CD8-positive, alpha-beta memory T cell (primary cell): ENCODE results near the gene CLCN1. TPM values are rescaled to one million over a fixed set of nuclear protein-coding genes. Genes with fewer than 3 reads are reported as not detected.
A peak's percentile ranks its signal among the peaks of the same experiment; 100 is the strongest.

ENCODE experiments used
- CTCF ChIA-PET: fragments of 350-600 bp; sonication (Branson Sonifier 250); formaldehyde crosslinking; loops from one replicate; lab custom pipeline; 2021; ENCODE audit warnings: antibody characterized with exemption; lab: Charles Lee
- POLR2A ChIA-PET: fragments of 350-600 bp; sonication (Branson Sonifier 250); formaldehyde crosslinking; loops from one replicate; lab custom pipeline; 2021; ENCODE audit warnings: antibody characterized with exemption; lab: Charles Lee
- DNase-seq, 5 donors: peaks; one replicate each; pipeline versions ENCODE4 v3.0.0 to v3.0.0-alpha.2; 2020 to 2022; ENCODE audit warnings: mixed read lengths in 1 of 5
- H3K27ac ChIP-seq: one replicate; pipeline ENCODE4 v1.7.0; 2013; ENCODE audit warnings: low read depth, mild to moderate bottlenecking, low read length, moderate library complexity
- H3K27me3 ChIP-seq: 2 replicates; pipeline ENCODE4 v1.7.0; 2013; ENCODE audit warnings: low read length, mild to moderate bottlenecking; ENCODE audit not compliant: insufficient read depth, poor library complexity, severe bottlenecking
- H3K36me3 ChIP-seq: 2 replicates; pipeline ENCODE4 v1.7.0; 2013; ENCODE audit warnings: mild to moderate bottlenecking, low read length, moderate library complexity; ENCODE audit not compliant: insufficient read depth
- H3K4me1 ChIP-seq: 2 replicates; pipeline ENCODE4 v1.7.0; 2013; ENCODE audit warnings: mild to moderate bottlenecking, low read length, moderate library complexity; ENCODE audit not compliant: insufficient read depth
- H3K4me3 ChIP-seq: 2 replicates; pipeline ENCODE4 v1.7.0; 2013; ENCODE audit warnings: mild to moderate bottlenecking, low read length
- H3K9me3 ChIP-seq: 2 replicates; pipeline ENCODE4 v1.7.0; 2013; ENCODE audit warnings: mild to moderate bottlenecking, low read length
- H3K27ac Mint-ChIP-seq, 8 donors: one replicate each; pipeline ENCODE4 v1.8.0; 2020 to 2021; ENCODE audit warnings: mixed read lengths in 8 of 8, mild to moderate bottlenecking in 6 of 8, inconsistent platforms in 3 of 8, moderate library complexity in 3 of 8
- H3K27me3 Mint-ChIP-seq, 2 donors: one replicate each; pipeline ENCODE4 v1.8.0; 2020 to 2021; ENCODE audit warnings: mixed read lengths in 2 of 2, mild to moderate bottlenecking in 1 of 2, moderate library complexity in 1 of 2
- H3K36me3 Mint-ChIP-seq, 3 donors: one replicate each; pipeline ENCODE4 v1.8.0; 2020 to 2021; ENCODE audit warnings: mixed read lengths in 3 of 3, inconsistent platforms in 1 of 3, mild to moderate bottlenecking in 1 of 3
- H3K4me1 Mint-ChIP-seq, 3 donors: one replicate each; pipeline ENCODE4 v1.8.0; 2020 to 2021; ENCODE audit warnings: mixed read lengths in 3 of 3, inconsistent platforms in 1 of 3, mild to moderate bottlenecking in 1 of 3
- H3K4me3 Mint-ChIP-seq, 7 donors: one replicate each; pipeline ENCODE4 v1.8.0; 2020 to 2021; ENCODE audit warnings: mixed read lengths in 7 of 7, mild to moderate bottlenecking in 6 of 7, moderate library complexity in 4 of 7, inconsistent platforms in 2 of 7
- H3K9me3 Mint-ChIP-seq, 5 donors: one replicate each; pipeline ENCODE4 v1.8.0; 2020 to 2022; ENCODE audit warnings: mixed read lengths in 5 of 5, mild to moderate bottlenecking in 3 of 5, moderate library complexity in 2 of 5, inconsistent platforms in 1 of 5
- polyA plus RNA-seq: library from polyadenylated mRNA; unstranded; fragments of 300-500 nt; fragmentation: Illumina TruSeq; gene quantifications from one replicate; pipeline ENCODE4 v1.2.3, GENCODE V29; 2021
- total RNA-seq, 2 experiments: library from RNA; stranded (reverse); gene quantifications; one replicate each; pipeline ENCODE4 v1.2.3, GENCODE V29; 2021

The CLCN1 gene
- total and polyA plus RNA-seq, 3 experiments from 2014 or later: 0.11 TPM; not detected in 2

GRCh38 chr7:143337216-143337615 is 21.3 kb downstream of the CLCN1 start:
- Mint-ChIP-seq H3K9me3 (no peaks in the 10 kb centered on the region), H3K4me3 (no peak overlapping the region), H3K27ac (no peak overlapping the region), H3K36me3 (no peaks in the 10 kb centered on the region), H3K4me1 (peaks cover 0 to 2% (median 0%) of the 10 kb centered on the region in 3 donors), H3K27me3 (peaks cover 18 to 46% of the 10 kb centered on the region in 2 donors)
- peaks cover 13% of the 10 kb centered on the region for H3K27me3 ChIP-seq
- CTCF ChIA-PET: interaction anchor here (0.7 to 3.0 kb wide), 7 partner anchors 8 to 779 kb away, joined by 3 to 11 read pairs (median 4); no protein-coding TSS in a partner anchor
- DNase-seq: no peak
- H3K27ac ChIP-seq: no peak overlapping the region
- no peaks in the 10 kb centered on the region for H3K4me1 ChIP-seq
- no peaks in the 10 kb centered on the region for H3K36me3 ChIP-seq
- H3K9me3 ChIP-seq: no peaks in the 10 kb centered on the region
- no peak overlapping the region for H3K4me3 ChIP-seq
- POLR2A ChIA-PET: no interaction called here

- Histone ChIP-seq H3K4me3 (no peak overlapping the region), H3K9me3 (no peaks in the 10 kb centered on the region), H3K36me3 (no peaks in the 10 kb centered on the region), H3K27ac (no peak overlapping the region), H3K27me3 (peaks cover 9% of the 10 kb centered on the region), H3K4me1 (peaks cover 8% of the 10 kb centered on the region)
- Mint-ChIP-seq H3K9me3 (no peaks in the 10 kb centered on the region), H3K4me1 (peaks cover 9 to 10% (median 9%) of the 10 kb centered on the region in 3 donors), H3K27me3 (peaks cover 24 to 27% of the 10 kb centered on the region in 2 donors), H3K27ac (no peak overlapping the region), H3K36me3 (no peaks in the 10 kb centered on the region), H3K4me3 (no peak overlapping the region)
- ChIA-PET POLR2A (interaction anchor here (0.6 kb wide), 1 partner anchor 82 kb away, joined by 5 read pairs; no protein-coding TSS in a partner anchor), CTCF (interaction anchor here (1.0 to 1.4 kb wide), 2 partner anchors 76 to 101 kb away, joined by 3 to 4 read pairs; no protein-coding TSS in a partner anchor)
- no peak for DNase-seq
Observed at GRCh38 chr7:143341842-143342241, 25.9 kb downstream of the CLCN1 start.

- Histone ChIP-seq H3K36me3 (no peaks in the 10 kb centered on the region), H3K9me3 (no peaks in the 10 kb centered on the region), H3K27me3 (peaks cover 9% of the 10 kb centered on the region), H3K4me3 (no peak overlapping the region), H3K27ac (no peak overlapping the region), H3K4me1 (peaks cover 8% of the 10 kb centered on the region)
- H3K27ac Mint-ChIP-seq: no peak overlapping the region
- POLR2A ChIA-PET: no interaction called here
- DNase-seq: no peak
- peaks cover 7 to 10% (median 9%) of the 10 kb centered on the region in 3 donors for H3K4me1 Mint-ChIP-seq
- CTCF ChIA-PET: interaction anchor here (1.0 to 1.5 kb wide), 4 partner anchors 22 to 37 kb away, joined by 3 read pairs; no protein-coding TSS in a partner anchor
- no peaks in the 10 kb centered on the region for H3K9me3 Mint-ChIP-seq
- peaks cover 18 to 22% of the 10 kb centered on the region in 2 donors for H3K27me3 Mint-ChIP-seq
- no peaks in the 10 kb centered on the region for H3K36me3 Mint-ChIP-seq
- no peak overlapping the region for H3K4me3 Mint-ChIP-seq
Observed at GRCh38 chr7:143343596-143343995, 27.7 kb downstream of the CLCN1 start.

- peak; percentile 38 to 75 (median 51) for DNase-seq
- Histone ChIP-seq H3K4me3 (peak overlapping the region; percentile 23), H3K36me3 (no peaks in the 10 kb centered on the region), H3K27me3 (no peaks in the 10 kb centered on the region), H3K4me1 (peaks cover 8% of the 10 kb centered on the region), H3K9me3 (no peaks in the 10 kb centered on the region), H3K27ac (no peak overlapping the region)
- ChIA-PET POLR2A (no interaction called here), CTCF (interaction anchor here (0.5 to 2.6 kb wide), 28 partner anchors 8 to 127 kb away, joined by 3 to 18 read pairs (median 5); partner anchors contain the start of gene CASP2)
- peak overlapping the region in 6 of 7 donors; percentile 58 to 79 (median 78) for H3K4me3 Mint-ChIP-seq
- H3K9me3 Mint-ChIP-seq: no peaks in the 10 kb centered on the region
- H3K36me3 Mint-ChIP-seq: no peaks in the 10 kb centered on the region
- peaks cover 7 to 10% (median 9%) of the 10 kb centered on the region in 3 donors for H3K4me1 Mint-ChIP-seq
- H3K27me3 Mint-ChIP-seq: peaks cover 7 to 16% of the 10 kb centered on the region in 2 donors
- H3K27ac Mint-ChIP-seq: peak overlapping the region in 2 of 8 donors; percentile 42 to 92
Observed at GRCh38 chr7:143345428-143345900, 29.6 kb downstream of the CLCN1 start.

GRCh38 chr7:143346018-143346417 is 30.1 kb downstream of the CLCN1 start:
- H3K36me3 ChIP-seq: no peaks in the 10 kb centered on the region
- H3K27ac ChIP-seq: no peak overlapping the region
- Mint-ChIP-seq H3K36me3 (no peaks in the 10 kb centered on the region), H3K4me3 (peak overlapping the region in 2 of 7 donors; percentile 58 to 79), H3K27me3 (peaks cover 7 to 14% of the 10 kb centered on the region in 2 donors), H3K4me1 (peaks cover 7 to 10% (median 9%) of the 10 kb centered on the region in 3 donors), H3K27ac (no peak overlapping the region), H3K9me3 (no peaks in the 10 kb centered on the region)
- no peak for DNase-seq
- ChIA-PET CTCF (interaction anchor here (0.5 to 2.6 kb wide), 27 partner anchors 9 to 128 kb away, joined by 3 to 18 read pairs (median 5); partner anchors contain the start of gene CASP2), POLR2A (no interaction called here)
- H3K27me3 ChIP-seq: no peaks in the 10 kb centered on the region
- peaks cover 8% of the 10 kb centered on the region for H3K4me1 ChIP-seq
- no peaks in the 10 kb centered on the region for H3K9me3 ChIP-seq
- no peak overlapping the region for H3K4me3 ChIP-seq

DNA sequence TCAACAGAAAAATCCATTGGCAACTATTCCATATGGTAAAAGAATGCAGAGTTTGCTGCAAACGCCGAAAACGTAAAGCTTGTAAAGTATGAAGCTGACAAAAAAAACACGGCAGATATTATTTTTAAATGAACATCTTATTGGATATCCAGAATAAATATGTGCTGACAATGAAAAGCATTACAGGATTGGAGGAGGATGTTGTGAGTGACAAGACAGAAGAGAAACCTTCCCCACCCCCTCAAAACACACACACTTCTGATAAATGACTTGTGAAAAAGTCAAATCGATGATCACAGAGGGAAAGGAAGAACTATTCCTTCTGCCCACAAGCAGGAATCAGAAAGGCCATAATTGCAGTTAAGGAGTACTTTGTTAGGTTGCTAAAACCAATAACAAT is 32.0 kb downstream of the CLCN1 start:
- Histone ChIP-seq H3K36me3 (no peaks in the 10 kb centered on the region), H3K27me3 (no peaks in the 10 kb centered on the region), H3K9me3 (no peaks in the 10 kb centered on the region), H3K4me3 (no peak overlapping the region), H3K27ac (no peak overlapping the region), H3K4me1 (peaks cover 8% of the 10 kb centered on the region)
- ChIA-PET CTCF (interaction anchor here (0.8 to 1.3 kb wide), 3 partner anchors 9 to 107 kb away, joined by 3 to 8 read pairs (median 4); no protein-coding TSS in a partner anchor), POLR2A (interaction anchor here (0.6 kb wide), 1 partner anchor 23 kb away, joined by 14 read pairs; no protein-coding TSS in a partner anchor)
- no peaks in the 10 kb centered on the region for H3K36me3 Mint-ChIP-seq
- no peak overlapping the region for H3K4me3 Mint-ChIP-seq
- peaks cover 3 to 9% of the 10 kb centered on the region in 2 donors for H3K27me3 Mint-ChIP-seq
- DNase-seq: no peak
- peak overlapping the region in 1 of 8 donors; percentile 5 for H3K27ac Mint-ChIP-seq
- H3K9me3 Mint-ChIP-seq: no peaks in the 10 kb centered on the region
- peaks cover 7 to 10% (median 9%) of the 10 kb centered on the region in 3 donors for H3K4me1 Mint-ChIP-seq

GRCh38 chr7:143351060-143351459 is 35.1 kb downstream of the CLCN1 start:
- H3K9me3 Mint-ChIP-seq: no peaks in the 10 kb centered on the region
- H3K4me1 Mint-ChIP-seq: peaks cover 0 to 5% (median 0%) of the 10 kb centered on the region in 3 donors
- no peaks in the 10 kb centered on the region for H3K27me3 ChIP-seq
- H3K9me3 ChIP-seq: no peaks in the 10 kb centered on the region
- POLR2A ChIA-PET: no interaction called here
- no peak overlapping the region for H3K4me3 ChIP-seq
- H3K36me3 ChIP-seq: no peaks in the 10 kb centered on the region
- no peak overlapping the region for H3K4me3 Mint-ChIP-seq
- no peaks in the 10 kb centered on the region for H3K36me3 Mint-ChIP-seq
- CTCF ChIA-PET: interaction anchor here (1.0 to 1.4 kb wide), 3 partner anchors 29 to 110 kb away, joined by 3 to 4 read pairs (median 4); no protein-coding TSS in a partner anchor
- no peak overlapping the region for H3K27ac ChIP-seq
- H3K27me3 Mint-ChIP-seq: peaks cover 4 to 5% of the 10 kb centered on the region in 2 donors
- H3K4me1 ChIP-seq: no peaks in the 10 kb centered on the region
- DNase-seq: no peak
- H3K27ac Mint-ChIP-seq: no peak overlapping the region

- Histone ChIP-seq H3K4me1 (no peaks in the 10 kb centered on the region), H3K36me3 (no peaks in the 10 kb centered on the region), H3K4me3 (no peak overlapping the region), H3K27me3 (no peaks in the 10 kb centered on the region), H3K27ac (no peak overlapping the region), H3K9me3 (no peaks in the 10 kb centered on the region)
- no peak overlapping the region for H3K27ac Mint-ChIP-seq
- ChIA-PET CTCF (interaction anchor here (1.0 to 1.4 kb wide), 3 partner anchors 28 to 111 kb away, joined by 3 to 4 read pairs (median 4); no protein-coding TSS in a partner anchor), POLR2A (no interaction called here)
- no peaks in the 10 kb centered on the region for H3K36me3 Mint-ChIP-seq
- no peaks in the 10 kb centered on the region for H3K9me3 Mint-ChIP-seq
- peaks cover 0 to 5% (median 0%) of the 10 kb centered on the region in 3 donors for H3K4me1 Mint-ChIP-seq
- peaks cover 3 to 5% of the 10 kb centered on the region in 2 donors for H3K27me3 Mint-ChIP-seq
- no peak for DNase-seq
- no peak overlapping the region for H3K4me3 Mint-ChIP-seq
Observed at GRCh38 chr7:143351574-143351973, 35.7 kb downstream of the CLCN1 start.
